Upper lobe of right lung (tissue), 1 donor: ENCODE data around the gene OTULIN. TPM values are rescaled to one million over a fixed set of nuclear protein-coding genes. Genes with fewer than 3 reads are reported as not detected.

Experiments used
- ATAC-seq: fragments of 200-7000 bp; cut with Tn5 transposase; one replicate; pipeline ENCODE4 v1.9.1; 2020; ENCODE audit warnings: mild to moderate bottlenecking, moderate library complexity
- DNase-seq: peaks from one replicate; pipeline ENCODE4 v3.0.0-alpha.2; 2020
- H3K27ac ChIP-seq: fragments of 200-600 bp; one replicate; pipeline ENCODE4 v1.8.0; 2022
- H3K27me3 ChIP-seq: fragments of 200-600 bp; one replicate; pipeline ENCODE4 v1.8.0; 2022; ENCODE audit warnings: mild to moderate bottlenecking
- H3K36me3 ChIP-seq: fragments of 200-600 bp; one replicate; pipeline ENCODE4 v1.8.0; 2022
- H3K4me1 ChIP-seq: fragments of 200-600 bp; one replicate; pipeline ENCODE4 v1.8.0; 2022
- H3K4me3 ChIP-seq: fragments of 200-600 bp; one replicate; pipeline ENCODE4 v1.8.0; 2022; ENCODE audit warnings: mild to moderate bottlenecking
- H3K9me3 ChIP-seq: fragments of 200-600 bp; one replicate; pipeline ENCODE4 v1.8.0; 2022
- CTCF ChIP-seq: fragments of 200-600 bp; IDR thresholded peaks from one replicate; pipeline ENCODE4 v1.8.0; 2022; ENCODE audit warnings: antibody characterized with exemption
- intact Hi-C: fragments of 100-400 bp; cut with DNase I; formaldehyde crosslinking; loops from one replicate; pipeline ENCODE4 v1.11.0; 2022
- total RNA-seq: library from RNA; stranded (reverse); fragmentation: NEBNext Ultra II Directional; extraction: Animal tissue kit (Norgen Biotek cat#: 25700); gene quantifications from one replicate; pipeline ENCODE4 v1.2.1, GENCODE V29; 2021
- donor health status: DM: no; HTN: yes; CAD: no; lungs with severe emphysema.

Gene OTULIN
- total RNA-seq, 1 donor from 2014 or later, result 30.0 TPM

GRCh38 chr5:14655146-14655741 is 9.3 kb upstream of the OTULIN start:
- Histone ChIP-seq H3K9me3 (no peaks in the 10 kb centered on the region), H3K27ac (no peak overlapping the region), H3K36me3 (no peaks in the 10 kb centered on the region), H3K27me3 (no peaks in the 10 kb centered on the region), H3K4me3 (no peak overlapping the region), H3K4me1 (no peaks in the 10 kb centered on the region)
- intact Hi-C loops, result no loop called here
- ATAC-seq (no peak), DNase-seq (no peak)
- TF ChIP-seq CTCF, result no peak

GRCh38 chr5:14656898-14657297 is 7.6 kb upstream of the OTULIN start:
- Histone ChIP-seq H3K4me1 (no peaks in the 10 kb centered on the region), H3K27ac (no peak overlapping the region), H3K27me3 (no peaks in the 10 kb centered on the region), H3K9me3 (no peaks in the 10 kb centered on the region), H3K36me3 (no peaks in the 10 kb centered on the region), H3K4me3 (no peak overlapping the region)
- TF ChIP-seq CTCF, result no peak
- ATAC-seq (no peak), DNase-seq (no peak)
- intact Hi-C loops, result no loop called here

GRCh38 chr5:14659821-14660607 is 4.5 kb upstream of the OTULIN start:
- ATAC-seq (no peak), DNase-seq (no peak)
- intact Hi-C loops, result no loop called here
- H3K4me3 ChIP-seq, result no peak overlapping the region
- no peaks in the 10 kb centered on the region for H3K27me3 ChIP-seq
- no peak for TF ChIP-seq CTCF
- H3K36me3 ChIP-seq, result no peaks in the 10 kb centered on the region
- no peaks in the 10 kb centered on the region for H3K9me3 ChIP-seq
- no peak overlapping the region for H3K27ac ChIP-seq
- peaks cover 9% of the 10 kb centered on the region for H3K4me1 ChIP-seq

- Histone ChIP-seq H3K27me3 (no peaks in the 10 kb centered on the region), H3K4me1 (peaks cover 15% of the 10 kb centered on the region), H3K27ac (no peak overlapping the region), H3K36me3 (no peaks in the 10 kb centered on the region), H3K9me3 (no peaks in the 10 kb centered on the region), H3K4me3 (no peak overlapping the region)
- intact Hi-C loops, result no loop called here
- ATAC-seq (no peak), DNase-seq (no peak)
- no peak for TF ChIP-seq CTCF
Observed at GRCh38 chr5:14660833-14661232, 3.7 kb upstream of the OTULIN start.

GRCh38 chr5:14662721-14663260 is 1.7 kb upstream of the OTULIN start:
- Histone ChIP-seq H3K27ac (no peak overlapping the region), H3K27me3 (no peaks in the 10 kb centered on the region), H3K4me3 (no peak overlapping the region), H3K4me1 (peaks cover 34% of the 10 kb centered on the region), H3K36me3 (no peaks in the 10 kb centered on the region), H3K9me3 (no peaks in the 10 kb centered on the region)
- no peak for ATAC-seq
- intact Hi-C loops, result no loop called here
- TF ChIP-seq CTCF, result no peak
- no peak for DNase-seq
